ENCODE results near the gene APPBP2.
"Not testable (repeated sequence)": the region's sequence is repeated elsewhere in the genome, so short reads cannot be mapped to it uniquely, and the experiment has no call there.

Gene APPBP2

GRCh38 chr17:60525685-60526514 is at the start of gene APPBP2:
TSS of gene APPBP2 (minus strand) at chr17:60526242. CDS start at chr17:60525931, 311 bp downstream.
- peak; percentile 63 to 82 for DNase-seq

GRCh38 chr17:60573236-60574051 is 47.4 kb upstream of the APPBP2 start:
- DNase-seq, result no peak

GRCh38 chr17:60565233-60565632 is 39.2 kb upstream of the APPBP2 start:
- no peak for DNase-seq

GRCh38 chr17:60563743-60564142 is 37.7 kb upstream of the APPBP2 start:
- no peak for DNase-seq

GRCh38 chr17:60562421-60562820 is 36.4 kb upstream of the APPBP2 start:
- no peak for DNase-seq

- no peak for DNase-seq
Observed at GRCh38 chr17:60560860-60561257, 34.8 kb upstream of the APPBP2 start.

GRCh38 chr17:60559995-60560859 is 34.2 kb upstream of the APPBP2 start:
- DNase-seq, result no peak

GRCh38 chr17:60559659-60559994 is 33.6 kb upstream of the APPBP2 start:
- no peak for DNase-seq

- no peak for DNase-seq
Observed at GRCh38 chr17:60557805-60558204, 31.8 kb upstream of the APPBP2 start.

- no peak for DNase-seq
Observed at GRCh38 chr17:60555786-60556185, 29.7 kb upstream of the APPBP2 start.

GRCh38 chr17:60554377-60554788 is 28.3 kb upstream of the APPBP2 start:
- DNase-seq, result peak in 1 of 2 experiments; percentile 28

GRCh38 chr17:60552255-60552654 is 26.2 kb upstream of the APPBP2 start:
- DNase-seq, result not testable (repeated sequence)

GRCh38 chr17:60548990-60549389 is 22.9 kb upstream of the APPBP2 start:
- no peak for DNase-seq

- DNase-seq, result no peak
Observed at GRCh38 chr17:60545465-60546191, 19.6 kb upstream of the APPBP2 start.

GRCh38 chr17:60542071-60542470 is 16.0 kb upstream of the APPBP2 start:
- DNase-seq, result no peak

GRCh38 chr17:60540460-60540859 is 14.4 kb upstream of the APPBP2 start:
- DNase-seq, result no peak

GRCh38 chr17:60539807-60540206 is 13.8 kb upstream of the APPBP2 start:
- DNase-seq, result no peak

- no peak for DNase-seq
Observed at GRCh38 chr17:60538726-60539125, 12.7 kb upstream of the APPBP2 start.

GRCh38 chr17:60535382-60536279 is 9.6 kb upstream of the APPBP2 start:
- no peak for DNase-seq

GRCh38 chr17:60534613-60535157 is 8.6 kb upstream of the APPBP2 start:
- no peak for DNase-seq

GRCh38 chr17:60534010-60534555 is 8.0 kb upstream of the APPBP2 start:
- no peak for DNase-seq

All from SW 1271 (cell line).